Measurements from ENCODE around the gene UVRAG. TPM values are rescaled to one million over a fixed set of nuclear protein-coding genes. Genes with fewer than 3 reads are reported as not detected.
A peak's percentile ranks its signal among the peaks of the same experiment; 100 is the strongest.

The UVRAG gene
- total and polyA plus RNA-seq, 2 of the 13 experiments (the other 11 are each of a cell fraction or from before 2014, with no cell fraction given) = 9.7 to 17.3 TPM

DNA sequence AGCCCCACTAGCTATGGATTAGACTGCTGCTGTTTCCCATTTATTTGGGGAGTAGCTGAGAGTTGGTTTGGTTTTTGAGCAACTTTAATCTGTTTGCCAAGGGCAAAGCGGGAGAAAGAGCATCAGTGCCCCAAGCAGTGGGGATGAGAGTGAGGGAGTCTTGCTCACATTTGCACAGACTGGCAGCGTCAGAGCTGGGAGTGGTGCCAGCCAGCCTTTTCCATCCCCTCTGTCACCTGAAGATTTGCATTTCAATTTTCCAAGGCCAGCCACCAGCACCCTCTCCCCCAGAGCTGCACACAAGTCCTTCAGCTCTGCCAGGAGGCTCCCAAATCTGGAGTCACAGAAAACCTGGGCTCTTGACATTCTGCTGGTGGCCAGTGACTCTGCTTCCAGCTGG lies 21.0 kb upstream of the UVRAG start:
- H3K27ac ChIP-seq (ENCODE audit: extremely low read length, insufficient read depth, low read length) = peak overlapping the region; percentile 0
- no peak overlapping the region for H2AFZ ChIP-seq (ENCODE audit: low read length)
- H3K4me3 ChIP-seq (replicated peaks in 1 of 3; ENCODE audit: insufficient read depth in 1 of 3, low read depth in 2 of 3, low read length in 3 of 3) = no peak overlapping the region
- H3K9me3 ChIP-seq (ENCODE audit: low read length) = no peaks in the 10 kb centered on the region
- 93% methylated on average over 2 of the region's 2 CpGs for WGBS (ENCODE audit: low lambda C conversion rate)
- ChIA-PET POLR2A (interaction anchor here (1.0 to 7.1 kb wide), 7 partner anchors 8 to 74 kb away, joined by 4 to 138 read pairs (median 8); partner anchors contain the start of genes DGAT2 and UVRAG), CTCF (ENCODE audit: low intra/inter-chr PET ratio, low total read pairs) (no interaction called here)
- intact Hi-C loops (cut with micrococcal nuclease; ENCODE audit: unreplicated experiment) = no loop called here
- in situ Hi-C loops (cut with HindIII; ENCODE audit: extremely low pct_ligation_motif_present, low pct_unique_long_range_greater_than_20kb) = no loop called here
- H3K9ac ChIP-seq (ENCODE audit: insufficient read depth, low read depth, low read length) = no peak overlapping the region
- no peak for FAIRE-seq
- ATAC-seq = no peak
- no peak overlapping the region for H3K4me2 ChIP-seq (ENCODE audit: low read depth, low read length)
- no peaks in the 10 kb centered on the region for H3K27me3 ChIP-seq (ENCODE audit: control insufficient read depth in 1 of 2, insufficient read depth in 2 of 2, low read length in 2 of 2)
- peaks cover 9 to 50% of the 10 kb centered on the region in 2 experiments; a peak in 4 of 5 replicates for H3K36me3 ChIP-seq (replicated peaks in 1 of 2; ENCODE audit: control insufficient read depth in 1 of 2, insufficient read depth in 2 of 2, low read length in 2 of 2)
- H3K4me1 ChIP-seq (ENCODE audit: insufficient read depth, low read length) = peaks cover 77% of the 10 kb centered on the region
- no TSS peak for BruUV-seq (replicated peaks)
- no peak for DNase-seq (ENCODE audit: low spot score)
- H4K20me1 ChIP-seq (ENCODE audit: insufficient read depth, low read length) = no peaks in the 10 kb centered on the region
- H3K79me2 ChIP-seq (ENCODE audit: insufficient read depth, low read length) = no peaks in the 10 kb centered on the region
- TF ChIP-seq, protein P1, sequence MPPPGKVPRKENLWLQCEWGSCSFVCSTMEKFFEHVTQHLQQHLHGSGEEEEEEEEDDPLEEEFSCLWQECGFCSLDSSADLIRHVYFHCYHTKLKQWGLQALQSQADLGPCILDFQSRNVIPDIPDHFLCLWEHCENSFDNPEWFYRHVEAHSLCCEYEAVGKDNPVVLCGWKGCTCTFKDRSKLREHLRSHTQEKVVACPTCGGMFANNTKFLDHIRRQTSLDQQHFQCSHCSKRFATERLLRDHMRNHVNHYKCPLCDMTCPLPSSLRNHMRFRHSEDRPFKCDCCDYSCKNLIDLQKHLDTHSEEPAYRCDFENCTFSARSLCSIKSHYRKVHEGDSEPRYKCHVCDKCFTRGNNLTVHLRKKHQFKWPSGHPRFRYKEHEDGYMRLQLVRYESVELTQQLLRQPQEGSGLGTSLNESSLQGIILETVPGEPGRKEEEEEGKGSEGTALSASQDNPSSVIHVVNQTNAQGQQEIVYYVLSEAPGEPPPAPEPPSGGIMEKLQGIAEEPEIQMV (CRISPR knock-in tag; IDR thresholded peaks at IDR 0.05; ENCODE audit: low read depth) = no peak
- TF ChIP-seq ZMAT3 (CRISPR knock-in tag; conservative IDR thresholded peaks at IDR 0.05) (no peak), KDM4B (CRISPR knock-in tag; IDR thresholded peaks at IDR 0.05) (no peak), FOXM1 (CRISPR knock-in tag; IDR thresholded peaks at IDR 0.05) (no peak), TARDBP (CRISPR knock-in tag; IDR thresholded peaks at IDR 0.05) (no peak), IRF2 (CRISPR knock-in tag; IDR thresholded peaks at IDR 0.05) (no peak), SOX13 (IDR thresholded peaks at IDR 0.05) (no peak), SOX13 (CRISPR knock-in tag; conservative IDR thresholded peaks at IDR 0.05 in 1 of 2, IDR thresholded peaks at IDR 0.05 in 1 of 2) (no peak), SRY (CRISPR knock-in tag; IDR thresholded peaks at IDR 0.05) (no peak)
- TF ChIP-seq, protein P2, sequence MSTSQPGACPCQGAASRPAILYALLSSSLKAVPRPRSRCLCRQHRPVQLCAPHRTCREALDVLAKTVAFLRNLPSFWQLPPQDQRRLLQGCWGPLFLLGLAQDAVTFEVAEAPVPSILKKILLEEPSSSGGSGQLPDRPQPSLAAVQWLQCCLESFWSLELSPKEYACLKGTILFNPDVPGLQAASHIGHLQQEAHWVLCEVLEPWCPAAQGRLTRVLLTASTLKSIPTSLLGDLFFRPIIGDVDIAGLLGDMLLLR (CRISPR knock-in tag; IDR thresholded peaks at IDR 0.05) = no peak
- TF ChIP-seq, protein P3, sequence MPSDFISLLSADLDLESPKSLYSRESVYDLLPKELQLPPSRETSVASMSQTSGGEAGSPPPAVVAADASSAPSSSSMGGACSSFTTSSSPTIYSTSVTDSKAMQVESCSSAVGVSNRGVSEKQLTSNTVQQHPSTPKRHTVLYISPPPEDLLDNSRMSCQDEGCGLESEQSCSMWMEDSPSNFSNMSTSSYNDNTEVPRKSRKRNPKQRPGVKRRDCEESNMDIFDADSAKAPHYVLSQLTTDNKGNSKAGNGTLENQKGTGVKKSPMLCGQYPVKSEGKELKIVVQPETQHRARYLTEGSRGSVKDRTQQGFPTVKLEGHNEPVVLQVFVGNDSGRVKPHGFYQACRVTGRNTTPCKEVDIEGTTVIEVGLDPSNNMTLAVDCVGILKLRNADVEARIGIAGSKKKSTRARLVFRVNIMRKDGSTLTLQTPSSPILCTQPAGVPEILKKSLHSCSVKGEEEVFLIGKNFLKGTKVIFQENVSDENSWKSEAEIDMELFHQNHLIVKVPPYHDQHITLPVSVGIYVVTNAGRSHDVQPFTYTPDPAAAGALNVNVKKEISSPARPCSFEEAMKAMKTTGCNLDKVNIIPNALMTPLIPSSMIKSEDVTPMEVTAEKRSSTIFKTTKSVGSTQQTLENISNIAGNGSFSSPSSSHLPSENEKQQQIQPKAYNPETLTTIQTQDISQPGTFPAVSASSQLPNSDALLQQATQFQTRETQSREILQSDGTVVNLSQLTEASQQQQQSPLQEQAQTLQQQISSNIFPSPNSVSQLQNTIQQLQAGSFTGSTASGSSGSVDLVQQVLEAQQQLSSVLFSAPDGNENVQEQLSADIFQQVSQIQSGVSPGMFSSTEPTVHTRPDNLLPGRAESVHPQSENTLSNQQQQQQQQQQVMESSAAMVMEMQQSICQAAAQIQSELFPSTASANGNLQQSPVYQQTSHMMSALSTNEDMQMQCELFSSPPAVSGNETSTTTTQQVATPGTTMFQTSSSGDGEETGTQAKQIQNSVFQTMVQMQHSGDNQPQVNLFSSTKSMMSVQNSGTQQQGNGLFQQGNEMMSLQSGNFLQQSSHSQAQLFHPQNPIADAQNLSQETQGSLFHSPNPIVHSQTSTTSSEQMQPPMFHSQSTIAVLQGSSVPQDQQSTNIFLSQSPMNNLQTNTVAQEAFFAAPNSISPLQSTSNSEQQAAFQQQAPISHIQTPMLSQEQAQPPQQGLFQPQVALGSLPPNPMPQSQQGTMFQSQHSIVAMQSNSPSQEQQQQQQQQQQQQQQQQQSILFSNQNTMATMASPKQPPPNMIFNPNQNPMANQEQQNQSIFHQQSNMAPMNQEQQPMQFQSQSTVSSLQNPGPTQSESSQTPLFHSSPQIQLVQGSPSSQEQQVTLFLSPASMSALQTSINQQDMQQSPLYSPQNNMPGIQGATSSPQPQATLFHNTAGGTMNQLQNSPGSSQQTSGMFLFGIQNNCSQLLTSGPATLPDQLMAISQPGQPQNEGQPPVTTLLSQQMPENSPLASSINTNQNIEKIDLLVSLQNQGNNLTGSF (CRISPR knock-in tag; IDR thresholded peaks at IDR 0.05) = no peak
- TF ChIP-seq, protein P4, sequence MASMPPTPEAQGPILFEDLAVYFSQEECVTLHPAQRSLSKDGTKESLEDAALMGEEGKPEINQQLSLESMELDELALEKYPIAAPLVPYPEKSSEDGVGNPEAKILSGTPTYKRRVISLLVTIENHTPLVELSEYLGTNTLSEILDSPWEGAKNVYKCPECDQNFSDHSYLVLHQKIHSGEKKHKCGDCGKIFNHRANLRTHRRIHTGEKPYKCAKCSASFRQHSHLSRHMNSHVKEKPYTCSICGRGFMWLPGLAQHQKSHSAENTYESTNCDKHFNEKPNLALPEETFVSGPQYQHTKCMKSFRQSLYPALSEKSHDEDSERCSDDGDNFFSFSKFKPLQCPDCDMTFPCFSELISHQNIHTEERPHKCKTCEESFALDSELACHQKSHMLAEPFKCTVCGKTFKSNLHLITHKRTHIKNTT (CRISPR knock-in tag; IDR thresholded peaks at IDR 0.05) = no peak
- TF ChIP-seq, protein P5, sequence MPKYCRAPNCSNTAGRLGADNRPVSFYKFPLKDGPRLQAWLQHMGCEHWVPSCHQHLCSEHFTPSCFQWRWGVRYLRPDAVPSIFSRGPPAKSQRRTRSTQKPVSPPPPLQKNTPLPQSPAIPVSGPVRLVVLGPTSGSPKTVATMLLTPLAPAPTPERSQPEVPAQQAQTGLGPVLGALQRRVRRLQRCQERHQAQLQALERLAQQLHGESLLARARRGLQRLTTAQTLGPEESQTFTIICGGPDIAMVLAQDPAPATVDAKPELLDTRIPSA (CRISPR knock-in tag; IDR thresholded peaks at IDR 0.05; ENCODE audit: borderline replicate concordance) = no peak

Measured in HepG2 (cell line).